ENCODE measurements around the gene C4orf50.
"Not testable (repeated sequence)": the region's sequence is repeated elsewhere in the genome, so short reads cannot be mapped to it uniquely, and the experiment has no call there.

C4orf50 gene

DNA sequence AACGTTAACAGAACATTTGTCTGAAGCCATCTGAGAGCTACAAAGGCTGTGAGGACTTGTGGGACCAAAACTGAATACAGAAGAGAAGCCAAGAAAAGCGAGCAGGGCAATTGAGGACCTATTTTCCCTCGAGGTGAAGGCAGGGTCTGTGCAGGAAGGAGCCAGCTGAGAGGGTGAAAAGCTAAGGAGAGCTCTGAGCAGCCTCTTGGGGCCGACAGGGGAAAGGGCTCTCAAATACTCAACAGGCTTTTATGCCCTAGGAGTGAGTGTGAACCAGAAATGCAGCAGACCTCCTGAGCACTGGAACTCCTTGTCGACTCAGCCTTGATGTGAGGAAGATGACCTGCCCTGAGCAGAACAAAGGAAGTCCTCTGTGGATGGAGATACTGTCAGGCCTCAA, 54.2 kb downstream of the C4orf50 start:
- peak; percentile 33 for DNase-seq

DNA sequence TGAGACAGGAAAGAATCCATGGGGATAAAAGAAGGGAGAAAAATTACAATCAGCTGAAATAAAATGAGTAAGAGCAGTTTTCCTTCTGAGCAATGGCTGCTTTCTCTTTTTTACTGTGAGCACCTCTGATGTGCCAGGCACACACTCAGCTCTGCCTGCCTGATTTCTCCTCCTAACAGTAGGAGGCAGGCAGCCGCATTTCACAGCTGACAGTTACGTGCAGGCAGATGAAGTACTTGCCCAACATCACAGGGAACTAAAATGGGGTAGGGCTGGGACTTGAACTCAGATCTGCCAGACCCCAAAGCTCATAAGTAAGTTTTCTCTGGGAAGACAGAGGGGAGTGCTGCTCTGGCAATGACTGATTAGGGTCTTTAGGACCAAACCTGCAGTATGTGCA, 54.6 kb downstream of the C4orf50 start:
- peak; percentile 27 for DNase-seq

DNA sequence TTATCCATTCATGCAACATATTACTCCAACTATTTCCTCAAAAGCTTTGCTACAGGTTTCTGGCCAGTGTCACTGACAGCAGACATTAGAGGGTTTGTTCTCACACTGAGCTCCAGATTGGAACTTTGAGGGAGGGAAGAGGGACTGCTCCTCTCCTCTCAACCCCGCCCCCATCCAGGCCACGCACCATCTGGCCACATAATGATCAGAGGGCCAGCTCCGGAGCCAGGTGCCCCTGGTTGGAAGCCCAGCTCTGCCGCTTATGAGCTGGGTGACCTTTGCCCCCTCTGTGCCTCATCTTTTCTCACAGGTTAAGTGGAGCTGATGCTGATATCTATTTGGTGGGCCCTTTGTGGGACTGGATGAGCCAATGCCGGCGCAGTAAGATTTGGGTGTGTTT, 55.8 kb downstream of the C4orf50 start:
- no peak for DNase-seq

DNA sequence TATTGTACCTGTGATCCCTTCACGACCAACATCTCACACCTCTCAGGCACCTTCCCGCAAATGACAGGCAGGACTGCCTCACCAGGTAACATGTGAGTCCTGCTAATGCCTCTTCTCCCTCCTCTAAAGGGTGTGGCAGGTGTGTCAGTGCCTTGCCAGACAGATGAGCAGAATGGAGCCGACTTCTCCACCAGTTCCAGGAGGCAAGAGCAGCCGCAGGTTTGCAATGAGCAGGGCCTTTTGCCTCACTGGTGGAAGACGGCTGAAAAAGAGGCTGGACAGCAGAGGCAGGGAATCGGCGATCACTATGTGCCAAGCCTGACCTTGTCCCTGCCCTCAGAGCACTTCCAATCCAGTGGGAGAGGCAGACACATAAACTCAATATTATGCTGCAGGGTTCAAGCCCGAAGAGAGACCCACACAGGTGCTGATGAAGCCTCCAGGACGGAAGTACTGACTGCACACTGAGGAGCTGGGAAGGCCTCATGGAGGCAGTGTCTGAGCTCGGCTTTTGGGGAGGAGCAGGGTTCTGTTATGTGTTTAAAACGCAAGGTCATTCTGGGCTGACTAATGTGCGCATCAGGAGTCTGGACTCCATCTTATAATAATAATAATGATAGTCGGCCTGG, 57.9 kb downstream of the C4orf50 start:
- no peak for DNase-seq

- DNase-seq: peak; percentile 77
These were observed 58.8 kb downstream of the C4orf50 start for GRCh38 chr4:5959211-5959982.

DNA sequence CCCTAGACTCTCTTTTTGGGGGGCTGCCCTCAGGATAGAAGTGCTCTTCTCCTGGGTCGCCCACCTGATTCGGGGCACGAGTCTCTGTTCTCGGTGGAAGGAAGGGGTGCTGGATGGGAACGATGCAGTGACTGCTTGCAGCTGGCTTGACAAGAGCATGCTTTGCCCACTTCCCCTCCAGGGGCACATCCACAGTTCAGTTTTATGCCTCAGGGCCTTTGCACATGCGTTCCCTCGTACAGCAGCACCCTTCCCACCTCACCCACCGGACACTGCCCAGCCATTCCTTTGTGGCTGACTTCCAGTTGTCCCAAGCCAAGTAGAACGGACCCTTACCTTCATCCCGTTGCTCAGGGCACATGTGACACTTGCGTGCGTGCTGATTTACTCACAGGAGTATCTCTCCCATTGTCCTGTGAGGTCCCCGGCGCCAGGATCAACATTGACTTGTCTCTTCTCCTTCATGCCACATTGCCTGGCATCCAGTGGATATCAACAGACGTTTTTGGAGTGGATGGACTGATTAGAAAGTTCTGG, 60.0 kb downstream of the C4orf50 start:
- no peak for DNase-seq

DNA sequence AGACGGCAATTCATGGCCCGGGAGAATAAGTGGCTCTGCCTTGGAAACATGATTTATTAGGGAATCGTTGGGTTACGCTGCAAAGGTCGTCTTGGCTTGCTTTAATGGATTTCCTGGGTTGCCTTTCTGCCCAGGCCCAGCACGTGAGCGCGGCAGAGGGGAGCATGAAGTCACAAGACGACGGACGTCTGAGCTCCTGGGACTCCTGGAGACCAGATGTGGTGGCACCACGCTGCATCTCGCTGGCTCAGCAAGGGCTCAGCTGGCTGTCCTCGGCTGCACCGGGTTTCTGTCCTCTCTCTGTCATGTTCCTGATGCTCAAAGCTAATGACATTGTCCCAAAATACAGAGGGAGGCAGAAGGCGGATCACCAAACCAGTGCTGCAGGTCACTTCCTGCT, 61.2 kb downstream of the C4orf50 start:
- peak; percentile 21 for DNase-seq

DNA sequence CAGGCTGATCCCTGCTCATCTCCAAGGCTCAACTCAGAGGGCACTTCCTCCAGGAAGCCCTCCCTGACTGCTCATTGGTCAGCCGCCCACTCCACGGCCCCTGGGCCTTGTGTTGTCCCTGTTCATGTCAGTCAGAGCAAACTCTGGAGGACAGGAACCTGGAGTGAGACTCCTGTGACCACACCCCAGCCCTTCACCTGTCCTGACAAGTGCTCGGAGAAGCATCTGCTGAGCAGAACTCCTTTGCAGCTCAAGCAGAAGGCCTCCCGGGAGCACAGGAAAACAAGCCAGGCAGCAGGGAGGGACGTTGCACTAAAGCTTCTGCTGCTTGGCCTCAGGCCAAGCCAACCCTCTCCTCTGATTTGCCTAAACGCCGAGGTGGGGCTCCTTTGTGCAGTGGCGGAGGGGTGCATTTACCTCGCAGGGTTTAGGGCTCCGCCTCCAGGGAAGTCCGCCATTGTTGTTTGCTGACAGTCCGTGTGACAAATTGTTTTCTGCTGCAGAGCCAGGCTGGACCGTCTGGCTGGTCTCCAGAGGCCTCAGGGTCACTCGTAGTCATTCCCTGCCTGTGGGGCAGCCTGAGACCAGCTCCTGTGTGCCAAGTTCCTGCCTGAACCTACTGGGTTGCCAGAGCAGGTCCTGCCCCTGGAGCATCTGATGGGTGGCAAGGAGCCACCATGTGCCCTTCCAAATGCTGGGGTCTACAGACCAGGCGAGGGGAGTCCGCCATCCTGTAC, 61.8 kb downstream of the C4orf50 start:
- DNase-seq: peak; percentile 85

GRCh38 chr4:5955856-5956255, 62.4 kb downstream of the C4orf50 start:
- no peak for DNase-seq

- DNase-seq: peak; percentile 42
These were observed 62.9 kb downstream of the C4orf50 start for GRCh38 chr4:5955201-5955821.

DNA sequence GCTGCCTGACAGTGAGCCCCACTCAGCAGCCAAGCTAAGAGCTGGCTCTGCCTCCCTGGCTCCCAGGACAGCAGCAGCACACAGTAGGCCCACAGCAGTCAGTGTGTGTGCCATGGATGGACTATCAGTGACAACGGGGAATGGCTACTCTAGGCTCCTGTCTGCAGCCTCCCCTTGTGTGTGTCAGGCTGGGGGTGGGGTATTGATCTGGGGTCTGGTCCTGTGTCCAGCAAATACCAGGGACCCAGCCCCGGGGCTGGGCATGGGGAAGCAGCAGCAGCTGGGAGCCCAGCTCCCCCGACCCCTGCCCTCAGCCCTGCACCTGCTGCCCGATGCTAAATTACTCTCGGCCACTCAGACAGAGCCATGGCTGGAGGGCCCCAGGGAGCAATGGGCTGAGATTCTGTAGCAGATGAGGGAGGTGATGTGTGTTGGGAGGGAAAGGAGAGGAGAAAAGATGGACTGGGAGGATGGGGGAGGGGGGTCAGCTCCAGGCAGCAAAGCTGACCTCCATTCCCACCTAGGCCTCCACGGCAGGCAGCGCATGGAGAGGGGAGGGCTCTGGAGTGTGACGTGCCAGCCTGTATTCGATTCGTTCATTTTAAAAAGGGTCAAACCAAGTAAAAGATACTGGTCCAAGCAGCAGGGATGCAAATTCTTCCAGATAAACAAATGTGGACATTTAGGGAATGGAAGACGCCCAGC, 64.0 kb downstream of the C4orf50 start:
- DNase-seq: no peak

DNA sequence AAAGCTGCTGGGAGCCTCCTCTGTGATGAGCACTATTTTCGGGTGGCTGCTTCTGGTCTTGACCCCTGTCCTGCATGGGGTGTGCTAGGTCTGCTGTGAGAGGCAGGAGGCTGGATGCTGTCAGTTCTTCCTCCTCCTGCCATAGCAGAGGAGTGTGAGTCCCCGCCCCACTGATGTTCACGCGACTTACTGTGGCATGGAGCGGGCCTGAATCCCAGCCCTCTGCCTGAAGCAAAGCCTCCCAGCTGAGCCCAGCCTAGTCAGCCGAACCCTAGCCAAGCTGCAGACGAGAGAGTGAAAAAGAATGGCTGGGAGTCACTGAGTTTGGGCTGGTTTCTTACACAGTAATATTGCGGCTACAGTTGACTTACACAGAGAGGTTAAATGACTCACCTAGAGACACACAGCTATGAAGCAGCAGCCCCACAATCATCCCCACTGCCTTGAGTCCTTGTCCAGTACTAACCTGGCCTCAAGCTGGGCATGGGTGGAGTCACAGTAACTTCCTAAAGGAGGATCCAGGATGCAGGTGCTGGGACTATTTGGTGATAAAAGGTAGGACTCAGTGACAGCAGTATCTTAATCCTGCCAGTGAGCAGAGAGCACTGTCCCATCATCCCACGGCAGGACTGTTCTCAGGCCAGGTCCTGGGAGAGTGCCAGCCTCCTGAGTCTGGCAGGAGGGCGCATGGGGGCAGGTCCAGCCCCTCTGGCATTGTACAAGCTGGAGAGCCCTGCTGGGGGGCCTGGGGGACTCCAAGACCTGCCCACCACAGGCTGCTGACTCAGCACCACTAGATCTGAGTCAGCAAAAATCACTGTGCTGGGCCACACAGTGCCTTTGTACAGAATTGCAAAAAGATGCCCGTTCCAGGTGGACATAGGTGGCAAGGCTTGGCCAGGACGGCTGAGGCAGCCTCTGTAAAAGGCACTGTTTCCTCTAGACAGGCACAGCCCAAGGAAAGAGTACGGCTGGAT, 65.0 kb downstream of the C4orf50 start:
- no peak for DNase-seq

DNA sequence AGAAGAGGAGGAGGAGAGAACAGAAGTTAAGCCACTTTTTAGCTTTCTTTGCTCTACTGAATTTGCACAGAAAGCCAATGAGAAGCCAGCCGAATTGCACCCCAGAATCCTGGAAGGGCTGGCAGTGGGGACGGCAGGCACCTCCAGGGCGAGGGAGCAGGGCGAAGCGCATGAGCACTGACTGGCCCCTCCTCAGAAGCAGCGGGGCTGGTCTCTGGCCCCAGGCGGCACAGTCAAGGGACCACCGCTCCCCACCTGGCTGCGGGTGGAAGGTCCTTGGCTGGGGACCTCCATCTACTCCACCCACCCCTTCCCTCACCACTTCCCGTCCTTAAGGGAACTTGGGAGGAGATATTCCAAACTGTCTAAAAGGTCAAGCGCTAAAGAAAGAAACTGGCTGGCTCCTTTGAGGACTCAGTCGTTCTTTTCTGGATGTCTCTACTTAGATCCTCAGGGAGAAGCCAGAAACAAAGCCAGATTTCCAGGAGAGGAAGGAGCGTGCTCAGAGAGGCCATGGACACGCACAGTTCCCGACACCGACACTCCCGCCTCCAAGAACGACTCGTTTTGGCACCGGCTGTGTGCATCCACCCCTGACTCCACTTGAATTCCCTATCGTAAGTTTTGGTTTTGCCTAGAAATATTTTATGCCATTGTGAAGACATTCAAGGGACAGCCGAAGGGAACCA, 65.8 kb downstream of the C4orf50 start:
- DNase-seq: no peak

DNA sequence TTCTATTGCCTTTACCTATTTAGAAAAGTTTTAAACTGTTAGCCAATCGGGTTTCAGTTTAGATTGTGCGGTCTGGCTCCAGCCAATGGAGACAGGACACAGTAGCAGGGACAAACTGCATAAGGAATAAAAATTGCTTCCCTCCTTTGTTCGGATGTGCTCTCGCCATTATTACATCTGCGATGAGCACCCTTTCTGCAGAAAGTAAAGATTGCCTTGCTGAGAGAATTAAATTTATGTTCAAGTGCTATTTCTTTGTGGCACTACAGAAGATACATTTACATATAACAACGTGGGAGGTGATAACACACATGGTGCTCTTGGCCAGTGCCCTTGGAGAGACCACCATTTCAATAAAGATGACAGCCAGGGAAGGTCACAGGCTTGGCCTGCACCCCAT, 71.6 kb downstream of the C4orf50 start:
- DNase-seq: not testable (repeated sequence)

DNA sequence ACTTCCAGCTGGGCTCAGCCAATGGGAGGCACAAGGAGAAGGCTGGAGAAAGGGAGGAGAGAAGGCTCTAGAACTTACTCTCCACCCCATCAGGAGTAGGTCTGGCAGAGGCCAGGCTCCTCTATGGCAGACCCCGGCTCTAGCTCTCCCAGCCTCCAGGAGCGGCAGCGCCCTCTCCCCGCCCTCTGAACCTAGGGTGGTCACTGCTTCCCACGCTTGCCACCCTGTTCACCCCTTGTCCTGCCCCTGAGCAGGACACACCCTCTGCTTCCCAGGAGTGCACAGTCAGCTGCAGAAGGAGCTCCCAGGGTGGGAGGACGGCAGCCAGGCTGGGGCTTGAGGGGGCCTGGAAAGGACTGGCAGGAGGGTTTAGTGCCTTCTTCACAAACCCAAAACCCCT, 72.3 kb downstream of the C4orf50 start:
- DNase-seq: no peak

- no peak for DNase-seq
These were observed 73.1 kb downstream of the C4orf50 start for GRCh38 chr4:5945171-5945570.

GRCh38 chr4:5943561-5943960, 74.7 kb downstream of the C4orf50 start:
- DNase-seq: no peak

GRCh38 chr4:5942947-5943346, 75.3 kb downstream of the C4orf50 start:
- DNase-seq: no peak

GRCh38 chr4:5941601-5942000, 76.6 kb downstream of the C4orf50 start:
- DNase-seq: peak; percentile 44

GRCh38 chr4:5940470-5941203, 77.6 kb downstream of the C4orf50 start:
- DNase-seq: peak; percentile 9

All from DMS79 treated with DMSO at 0.1 percent for 48 hours (cell line).